Prostate gland (tissue), 2 donors: Measurements from ENCODE around the gene PALS1. TPM values are rescaled to one million over a fixed set of nuclear protein-coding genes. Genes with fewer than 3 reads are reported as not detected.
A peak's percentile ranks its signal among the peaks of the same experiment; 100 is the strongest.

Experiments
- DNase-seq: peaks from one replicate; pipeline ENCODE4 v3.0.0-alpha.2; 2019; ENCODE audit warnings: low spot score
- H3K27ac ChIP-seq, 2 donors: fragments of 200-600 bp; sonication (generic); 2 replicates each; pipeline ENCODE4 v1.5.1; 2017 to 2019
- H3K27me3 ChIP-seq: fragments of 200-600 bp; sonication (generic); replicated peaks from 2 replicates; pipeline ENCODE4 v1.5.1; 2019; ENCODE audit not compliant: insufficient read depth
- H3K36me3 ChIP-seq, 2 donors: fragments of 200-600 bp; sonication (generic); 1 replicate in 1 of 2; 2 replicates in 1 of 2; pipeline versions ENCODE4 v1.5.1 to v1.8.1; 2017 to 2019
- H3K4me1 ChIP-seq: fragments of 200-600 bp; sonication (generic); replicated peaks from 2 replicates; pipeline ENCODE4 v1.5.1; 2019
- H3K4me3 ChIP-seq, 2 donors: fragments of 200-600 bp; sonication (generic); 2 replicates each; pipeline ENCODE4 v1.5.1; 2017 to 2019
- H3K9me3 ChIP-seq: fragments of 200-600 bp; sonication (generic); 2 replicates; pipeline ENCODE4 v1.5.1; 2017
- CTCF ChIP-seq, 4 experiments: fragments of 200-600 bp in 2 of 4; fragments of 450-650 bp in 2 of 4; sonication (generic) in 2 of 4; IDR thresholded peaks; 1 replicate in 3 of 4; 2 replicates in 1 of 4; pipeline ENCODE4 v1.5.1; 2016 to 2019; ENCODE audit warnings: antibody characterized with exemption in 4 of 4, mild to moderate bottlenecking in 2 of 4, moderate library complexity in 2 of 4
- POLR2A ChIP-seq: fragments of 450-650 bp; IDR thresholded peaks from one replicate; pipeline ENCODE4 v1.6.1; 2016; ENCODE audit warnings: antibody characterized with exemption, mild to moderate bottlenecking
- POLR2AphosphoS5 ChIP-seq: sonication (generic); formaldehyde crosslinking; IDR thresholded peaks from one replicate; pipeline ENCODE4 v1.6.1; 2017; ENCODE audit warnings: antibody characterized with exemption
- WGBS: methylation state at CpG from one replicate; pipeline ENCODE4 v1.1.5; 2018; 5-methylcytosine and 5-hydroxymethylcytosine counted together
- intact Hi-C: fragments of 100-400 bp; cut with DNase I; formaldehyde crosslinking; loops from one replicate; pipeline ENCODE4 v1.14.2; 2022
- total RNA-seq, 2 donors: library from RNA; depleted of rRNA; stranded (reverse); fragments of >200 nt; gene quantifications; one replicate each; pipeline ENCODE4 v1.1.0, GENCODE V29; 2016

Gene PALS1
- total RNA-seq, 2 donors from 2014 or later, result 22.3 to 36.5 TPM

- no peaks in the 10 kb centered on the region for H3K9me3 ChIP-seq
- peak overlapping the region; percentile 94 to 96 for H3K4me3 ChIP-seq
- peak; percentile 58 for DNase-seq
- no peaks in the 10 kb centered on the region for H3K36me3 ChIP-seq
- WGBS, result 8% methylated on average over 23 of the region's 23 CpGs
- peak overlapping the region; percentile 98 for H3K27ac ChIP-seq
- intact Hi-C loops, result no loop called here
- no peaks in the 10 kb centered on the region for H3K27me3 ChIP-seq
- peaks cover 3% of the 10 kb centered on the region for H3K4me1 ChIP-seq
- TF ChIP-seq CTCF (IDR thresholded peaks at IDR 0.05), result no peak
- no peak for TF ChIP-seq POLR2A
- no peak for TF ChIP-seq POLR2AphosphoS5
Observed at GRCh38 chr14:67240168-67240932, 885 bp upstream of the PALS1 start.

- TF ChIP-seq CTCF (IDR thresholded peaks at IDR 0.05), result peak in 1 of 4 experiments; percentile 25
- TF ChIP-seq POLR2AphosphoS5, result peak; percentile 66
- peak; percentile 76 for TF ChIP-seq POLR2A
- Histone ChIP-seq H3K27me3 (no peaks in the 10 kb centered on the region), H3K4me3 (peak overlapping the region; percentile 94 to 96), H3K9me3 (no peaks in the 10 kb centered on the region), H3K4me1 (peaks cover 3% of the 10 kb centered on the region), H3K27ac (peak overlapping the region; percentile 98), H3K36me3 (no peaks in the 10 kb centered on the region)
- intact Hi-C loops, result no loop called here
- 0% methylated on average over 28 of the region's 54 CpGs for WGBS
- DNase-seq, result peak; percentile 97
Observed at GRCh38 chr14:67240978-67241410, 241 bp upstream of the PALS1 start.

- 11% methylated on average over 4 of the region's 4 CpGs for WGBS
- H3K27me3 ChIP-seq, result no peaks in the 10 kb centered on the region
- no peaks in the 10 kb centered on the region for H3K36me3 ChIP-seq
- no peaks in the 10 kb centered on the region for H3K9me3 ChIP-seq
- H3K27ac ChIP-seq, result peak overlapping the region; percentile 98
- TF ChIP-seq CTCF (IDR thresholded peaks at IDR 0.05) (no peak), POLR2A (no peak), POLR2AphosphoS5 (no peak)
- H3K4me1 ChIP-seq, result peaks cover 3% of the 10 kb centered on the region
- intact Hi-C loops, result no loop called here
- DNase-seq, result no peak
- H3K4me3 ChIP-seq, result peak overlapping the region; percentile 94 to 96
Observed at GRCh38 chr14:67242168-67242420, 859 bp downstream of the PALS1 start.

- Histone ChIP-seq H3K9me3 (no peaks in the 10 kb centered on the region), H3K36me3 (no peaks in the 10 kb centered on the region), H3K27me3 (no peaks in the 10 kb centered on the region), H3K27ac (peak overlapping the region in 1 of 2 donors; percentile 6), H3K4me3 (no peak overlapping the region), H3K4me1 (peaks cover 3% of the 10 kb centered on the region)
- intact Hi-C loops, result no loop called here
- 62% methylated on average over 1 of the region's 1 CpG for WGBS
- no peak for DNase-seq
- TF ChIP-seq CTCF (IDR thresholded peaks at IDR 0.05), result no peak
- no peak for TF ChIP-seq POLR2A
- TF ChIP-seq POLR2AphosphoS5, result no peak
Observed at GRCh38 chr14:67245104-67245503, 3.9 kb downstream of the PALS1 start.

GRCh38 chr14:67251573-67252226 is 10.5 kb downstream of the PALS1 start:
- Histone ChIP-seq H3K4me3 (no peak overlapping the region), H3K36me3 (no peaks in the 10 kb centered on the region), H3K9me3 (no peaks in the 10 kb centered on the region), H3K27ac (no peak overlapping the region), H3K4me1 (peaks cover 5% of the 10 kb centered on the region), H3K27me3 (no peaks in the 10 kb centered on the region)
- intact Hi-C loops, result no loop called here
- 91% methylated on average over 2 of the region's 2 CpGs for WGBS
- no peak for TF ChIP-seq POLR2AphosphoS5
- TF ChIP-seq POLR2A, result no peak
- TF ChIP-seq CTCF (IDR thresholded peaks at IDR 0.05), result no peak
- no peak for DNase-seq
